HUES48 (cell line): ENCODE results near the gene PI4KA.

Experiments
- H3K27ac ChIP-seq: one replicate; pipeline ENCODE4 v1.7.0; 2013; ENCODE audit warnings: low read depth, low read length, inconsistent platforms
- H3K27me3 ChIP-seq: 2 replicates; pipeline ENCODE4 v1.6.1; 2013; ENCODE audit warnings: mild to moderate bottlenecking, low read length; ENCODE audit not compliant: control insufficient read depth, insufficient read depth
- H3K36me3 ChIP-seq: 2 replicates; pipeline ENCODE4 v1.6.1; 2013; ENCODE audit warnings: low read length; ENCODE audit not compliant: control insufficient read depth, insufficient read depth
- H3K4me1 ChIP-seq: 2 replicates; pipeline ENCODE4 v1.6.1; 2013; ENCODE audit warnings: mild to moderate bottlenecking, low read length; ENCODE audit not compliant: control insufficient read depth, insufficient read depth
- H3K4me3 ChIP-seq: 2 replicates; pipeline ENCODE4 v1.5.1; 2013; ENCODE audit warnings: mild to moderate bottlenecking, low read depth, low read length
- H3K9ac ChIP-seq: 2 replicates; pipeline ENCODE4 v1.6.1; 2013; ENCODE audit warnings: mild to moderate bottlenecking, low read depth, low read length, moderate library complexity
- H3K9me3 ChIP-seq: 2 replicates; pipeline ENCODE4 v1.6.1; 2013; ENCODE audit warnings: low read length; ENCODE audit not compliant: control insufficient read depth, insufficient read depth

The PI4KA gene

GRCh38 chr22:20811971-20812660 lies 46.5 kb downstream of the PI4KA start:
- Histone ChIP-seq H3K27me3 (no peaks in the 10 kb centered on the region), H3K27ac (no peak overlapping the region), H3K36me3 (peaks cover 33% of the 10 kb centered on the region), H3K4me1 (no peaks in the 10 kb centered on the region), H3K9me3 (no peaks in the 10 kb centered on the region), H3K4me3 (no peak overlapping the region), H3K9ac (no peak overlapping the region)

DNA sequence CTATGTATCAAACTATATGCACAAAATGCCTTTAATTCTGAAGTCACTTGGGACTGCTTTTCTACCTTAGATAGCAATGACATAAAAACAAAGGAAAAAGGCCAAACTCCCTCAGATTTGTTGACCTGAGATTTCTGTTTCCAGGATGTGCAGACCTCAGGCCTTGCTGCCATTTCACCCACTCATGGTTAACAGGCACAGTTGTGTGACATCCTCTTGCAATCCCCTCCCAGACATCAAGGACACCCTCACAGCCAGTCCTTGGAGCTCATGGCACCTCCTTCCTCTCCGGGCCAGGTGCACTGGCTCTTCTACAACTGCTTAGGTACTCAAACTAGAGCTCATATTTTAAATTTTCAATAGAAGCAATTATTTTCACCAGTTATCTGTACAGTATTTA lies 47.4 kb downstream of the PI4KA start:
- no peak overlapping the region for H3K27ac ChIP-seq
- H3K9me3 ChIP-seq, result no peaks in the 10 kb centered on the region
- no peak overlapping the region for H3K4me3 ChIP-seq
- H3K36me3 ChIP-seq, result peaks cover 30% of the 10 kb centered on the region
- H3K9ac ChIP-seq, result no peak overlapping the region
- H3K4me1 ChIP-seq, result no peaks in the 10 kb centered on the region
- no peaks in the 10 kb centered on the region for H3K27me3 ChIP-seq

- Histone ChIP-seq H3K9me3 (no peaks in the 10 kb centered on the region), H3K4me1 (no peaks in the 10 kb centered on the region), H3K36me3 (peaks cover 34% of the 10 kb centered on the region), H3K27ac (no peak overlapping the region), H3K9ac (no peak overlapping the region), H3K27me3 (no peaks in the 10 kb centered on the region), H3K4me3 (no peak overlapping the region)
Observed at GRCh38 chr22:20810645-20811044, 48.0 kb downstream of the PI4KA start.

GRCh38 chr22:20809538-20810185 lies 48.9 kb downstream of the PI4KA start:
- H3K27me3 ChIP-seq, result no peaks in the 10 kb centered on the region
- H3K4me3 ChIP-seq, result no peak overlapping the region
- H3K27ac ChIP-seq, result no peak overlapping the region
- H3K9me3 ChIP-seq, result no peaks in the 10 kb centered on the region
- peaks cover 41% of the 10 kb centered on the region for H3K36me3 ChIP-seq
- no peak overlapping the region for H3K9ac ChIP-seq
- no peaks in the 10 kb centered on the region for H3K4me1 ChIP-seq

DNA sequence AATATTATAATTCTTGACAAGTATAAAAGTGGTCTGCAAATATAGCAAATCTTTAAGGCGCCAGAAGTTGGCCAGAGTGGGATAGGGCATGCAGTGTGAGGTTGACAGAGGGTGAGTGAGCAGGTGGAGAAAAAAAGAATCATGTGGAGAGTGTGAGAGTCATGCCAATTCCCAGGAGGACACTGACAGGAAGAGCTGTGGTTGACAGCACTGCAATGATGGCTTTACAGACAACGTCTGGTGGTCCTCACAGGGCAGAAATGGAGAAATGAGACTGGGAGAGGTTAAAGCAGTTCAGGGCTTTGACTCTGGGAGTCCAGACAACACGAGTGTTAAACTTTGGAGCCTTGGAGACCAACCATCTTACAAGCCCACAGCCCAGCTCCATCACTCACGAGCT lies 49.8 kb downstream of the PI4KA start:
- H3K27me3 ChIP-seq, result no peaks in the 10 kb centered on the region
- H3K4me1 ChIP-seq, result no peaks in the 10 kb centered on the region
- peaks cover 49% of the 10 kb centered on the region for H3K36me3 ChIP-seq
- H3K4me3 ChIP-seq, result no peak overlapping the region
- no peaks in the 10 kb centered on the region for H3K9me3 ChIP-seq
- H3K9ac ChIP-seq, result no peak overlapping the region
- H3K27ac ChIP-seq, result no peak overlapping the region

DNA sequence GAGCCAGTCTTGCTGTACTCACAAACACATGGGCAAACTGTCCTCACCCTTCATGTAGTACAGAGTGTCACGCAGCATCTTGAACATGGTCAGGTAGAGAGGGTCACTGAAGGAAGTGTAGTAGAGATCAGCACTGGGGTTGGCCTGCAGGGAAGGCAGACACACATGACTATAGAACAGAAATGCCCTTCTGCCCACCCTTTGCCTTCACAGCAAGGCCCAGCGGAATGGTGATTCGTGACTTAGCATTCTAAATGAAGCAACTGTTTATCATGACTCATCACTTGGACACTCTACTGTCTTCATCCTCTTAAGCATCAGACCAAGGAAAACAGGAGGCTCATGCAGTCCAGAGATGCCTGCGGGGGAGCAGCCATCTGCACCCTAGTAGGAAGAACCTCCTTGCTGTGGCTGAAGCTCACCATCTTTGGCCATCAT lies 51.3 kb downstream of the PI4KA start:
- Histone ChIP-seq H3K4me3 (no peak overlapping the region), H3K4me1 (no peaks in the 10 kb centered on the region), H3K9ac (no peak overlapping the region), H3K27me3 (no peaks in the 10 kb centered on the region), H3K36me3 (peaks cover 53% of the 10 kb centered on the region), H3K9me3 (no peaks in the 10 kb centered on the region), H3K27ac (no peak overlapping the region)

GRCh38 chr22:20805972-20806471 lies 52.6 kb downstream of the PI4KA start:
- Histone ChIP-seq H3K27ac (no peak overlapping the region), H3K36me3 (peaks cover 52% of the 10 kb centered on the region), H3K4me3 (no peak overlapping the region), H3K9ac (no peak overlapping the region), H3K9me3 (no peaks in the 10 kb centered on the region), H3K4me1 (no peaks in the 10 kb centered on the region), H3K27me3 (no peaks in the 10 kb centered on the region)

DNA sequence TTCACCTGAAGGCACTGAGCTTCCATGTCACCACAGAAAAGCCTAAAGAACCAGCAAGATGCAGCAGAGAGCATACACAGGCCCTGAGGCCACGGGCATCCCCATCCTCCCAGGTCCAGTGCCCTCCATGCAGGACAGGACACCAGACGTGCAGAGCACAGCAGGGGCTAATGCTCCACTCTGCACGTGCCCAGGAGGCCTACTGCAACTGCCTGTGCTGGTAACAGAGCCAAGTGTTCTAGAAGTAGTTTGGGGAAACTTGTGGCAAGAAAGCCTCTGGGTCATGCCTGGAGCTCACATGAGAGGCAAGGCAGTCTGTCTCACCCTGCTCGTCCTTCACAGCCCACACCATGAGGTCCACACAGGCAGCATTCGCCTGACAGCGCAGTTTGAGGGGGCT lies 54.0 kb downstream of the PI4KA start:
- no peaks in the 10 kb centered on the region for H3K4me1 ChIP-seq
- no peak overlapping the region for H3K9ac ChIP-seq
- H3K27me3 ChIP-seq, result no peaks in the 10 kb centered on the region
- peaks cover 51% of the 10 kb centered on the region for H3K36me3 ChIP-seq
- H3K9me3 ChIP-seq, result no peaks in the 10 kb centered on the region
- no peak overlapping the region for H3K27ac ChIP-seq
- H3K4me3 ChIP-seq, result no peak overlapping the region

DNA sequence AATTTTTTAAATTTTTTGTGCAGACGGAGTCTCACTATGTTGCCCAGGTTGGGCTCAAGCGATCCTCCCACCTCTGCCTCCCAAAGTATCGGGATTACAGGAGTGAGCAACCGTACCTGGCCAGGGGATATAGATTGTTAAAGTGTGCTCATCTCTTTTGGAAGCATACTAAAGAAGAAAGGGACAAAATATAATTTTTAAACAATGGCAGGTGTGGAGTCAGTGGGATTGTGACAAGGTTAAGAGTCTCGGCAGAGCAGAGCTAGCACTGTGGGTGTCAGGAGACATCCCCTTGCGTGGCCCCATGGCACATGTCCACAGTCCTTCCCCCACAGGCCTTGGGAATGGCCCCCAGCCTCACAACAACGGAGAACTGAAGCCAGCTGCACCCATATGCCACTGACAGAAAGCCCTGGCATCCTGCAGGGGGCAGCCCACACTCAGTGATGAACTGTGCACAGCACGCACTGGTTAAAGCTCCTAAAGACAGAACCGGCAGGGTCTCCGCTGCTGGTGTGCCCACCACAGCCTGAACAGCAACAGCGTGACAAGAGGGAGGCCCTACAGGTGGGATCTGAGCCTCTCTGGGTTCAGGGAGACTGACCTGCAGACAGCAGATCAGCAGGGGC lies 54.8 kb downstream of the PI4KA start:
- H3K36me3 ChIP-seq, result peaks cover 58% of the 10 kb centered on the region
- no peak overlapping the region for H3K4me3 ChIP-seq
- H3K27me3 ChIP-seq, result no peaks in the 10 kb centered on the region
- no peaks in the 10 kb centered on the region for H3K9me3 ChIP-seq
- no peaks in the 10 kb centered on the region for H3K4me1 ChIP-seq
- H3K9ac ChIP-seq, result no peak overlapping the region
- H3K27ac ChIP-seq, result no peak overlapping the region

- Histone ChIP-seq H3K4me3 (no peak overlapping the region), H3K4me1 (no peaks in the 10 kb centered on the region), H3K27me3 (no peaks in the 10 kb centered on the region), H3K9ac (no peak overlapping the region), H3K9me3 (no peaks in the 10 kb centered on the region), H3K27ac (no peak overlapping the region), H3K36me3 (peaks cover 66% of the 10 kb centered on the region)
Observed at GRCh38 chr22:20802922-20803553, 55.6 kb downstream of the PI4KA start.

DNA sequence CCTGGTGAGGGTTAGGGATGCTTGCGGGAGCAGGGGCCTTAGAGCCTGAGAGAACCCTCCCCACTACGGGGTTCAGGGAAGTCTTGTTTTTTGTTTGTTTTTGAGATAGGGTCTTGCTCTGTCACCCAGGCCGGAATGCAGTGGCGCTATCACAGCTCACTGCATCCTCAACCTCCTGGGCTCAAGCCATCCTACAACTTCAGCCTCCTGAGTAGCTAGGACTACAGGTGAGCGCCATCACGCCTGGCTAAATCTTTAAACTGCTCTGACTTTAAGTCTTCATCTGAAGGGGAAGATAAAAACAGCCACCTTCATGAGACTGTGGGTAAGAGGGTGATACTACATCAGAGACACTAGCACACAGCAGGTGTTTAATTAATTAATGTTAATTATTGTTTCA lies 56.2 kb downstream of the PI4KA start:
- Histone ChIP-seq H3K9ac (no peak overlapping the region), H3K9me3 (no peaks in the 10 kb centered on the region), H3K27me3 (no peaks in the 10 kb centered on the region), H3K36me3 (peaks cover 69% of the 10 kb centered on the region), H3K4me3 (no peak overlapping the region), H3K4me1 (no peaks in the 10 kb centered on the region), H3K27ac (no peak overlapping the region)
